T-helper 1 cell (primary cell): ENCODE measurements around the gene SEC14L5.
A peak's percentile ranks its signal among the peaks of the same experiment; 100 is the strongest.
"Not testable (repeated sequence)": the region's sequence is repeated elsewhere in the genome, so short reads cannot be mapped to it uniquely, and the experiment has no call there.

Source experiments
- DNase-seq, 5 donors: peaks; one replicate each; pipeline ENCODE4 v3.0.0-alpha.2; 2012 to 2020
- total RNA-seq, 4 donors: gene quantifications; one replicate each; lab custom pipeline; 2026; lab: John Stamatoyannopoulos, UW

Gene SEC14L5
- 0 reads per million in 4 donors for total RNA-seq

DNA sequence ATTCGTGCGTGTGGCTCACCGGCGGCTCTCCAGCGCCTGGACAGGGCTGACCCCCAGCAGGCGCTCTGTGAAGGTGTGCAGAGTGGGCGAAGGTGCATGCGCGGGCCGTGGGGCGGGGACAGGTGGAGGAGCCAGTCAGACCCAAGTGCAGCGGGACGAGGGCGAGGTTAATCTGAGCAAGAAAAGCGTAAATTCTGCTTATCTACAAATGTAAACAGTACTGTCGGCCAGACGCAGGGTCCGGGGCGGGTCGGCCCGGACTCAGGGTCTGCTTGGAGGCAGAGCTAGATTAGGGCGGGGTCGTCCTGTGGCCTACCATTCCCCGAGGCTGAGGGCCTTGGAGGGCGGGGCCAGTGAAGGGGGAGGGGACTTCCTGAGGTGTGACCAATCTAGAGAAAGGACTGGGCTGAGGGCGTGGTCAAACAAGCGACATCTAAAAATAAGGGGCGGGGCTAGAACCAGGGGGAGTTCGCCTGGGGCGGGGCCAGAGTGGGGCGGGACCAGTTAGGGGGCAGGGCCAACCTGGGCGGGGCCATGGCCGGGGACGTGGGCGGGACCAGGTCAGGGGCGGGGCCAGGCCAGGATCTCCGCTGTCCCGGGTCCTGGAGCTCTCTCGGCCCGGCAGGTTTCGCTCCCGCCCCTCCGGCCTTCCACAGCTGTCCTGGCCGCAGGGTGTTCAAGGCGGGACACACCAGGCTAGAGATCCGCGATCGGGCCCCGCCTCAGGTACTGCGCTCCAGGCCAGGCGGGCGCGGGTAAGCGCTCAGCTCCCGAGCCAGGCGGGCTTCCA is at the start of gene SEC14L5:
TSS of gene SEC14L5 (plus strand) at position 611 of the 790 bp plus-strand sequence. CDS start 994 bp downstream, outside the sequence.
- peak; percentile 77 to 91 (median 88) for DNase-seq

GRCh38 chr16:4908854-4909401 is 49.2 kb upstream of the SEC14L5 start:
- DNase-seq, result no peak

- DNase-seq, result no peak
Observed at GRCh38 chr16:4909825-4910224, 48.3 kb upstream of the SEC14L5 start.

DNA sequence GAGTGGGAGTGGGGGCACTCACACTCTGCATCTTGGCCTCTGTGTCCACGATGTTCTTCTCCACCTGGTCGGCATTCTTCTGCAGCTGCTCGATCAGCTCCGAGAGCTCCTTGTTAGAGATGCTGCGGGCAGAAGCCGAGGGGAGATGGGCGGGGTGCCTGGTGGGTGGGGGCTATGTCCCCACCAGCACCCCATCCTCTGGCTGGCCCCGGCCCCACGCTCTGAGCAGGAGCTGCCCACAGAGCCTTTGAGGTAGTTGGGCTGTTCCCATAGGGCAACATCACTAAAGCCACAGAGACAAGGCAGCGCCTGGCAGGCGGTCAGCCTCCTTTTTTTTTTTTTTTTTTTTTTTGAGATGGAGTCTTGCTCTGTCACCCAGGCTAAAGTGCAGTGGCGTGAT is 47.3 kb upstream of the SEC14L5 start:
- DNase-seq, result no peak

DNA sequence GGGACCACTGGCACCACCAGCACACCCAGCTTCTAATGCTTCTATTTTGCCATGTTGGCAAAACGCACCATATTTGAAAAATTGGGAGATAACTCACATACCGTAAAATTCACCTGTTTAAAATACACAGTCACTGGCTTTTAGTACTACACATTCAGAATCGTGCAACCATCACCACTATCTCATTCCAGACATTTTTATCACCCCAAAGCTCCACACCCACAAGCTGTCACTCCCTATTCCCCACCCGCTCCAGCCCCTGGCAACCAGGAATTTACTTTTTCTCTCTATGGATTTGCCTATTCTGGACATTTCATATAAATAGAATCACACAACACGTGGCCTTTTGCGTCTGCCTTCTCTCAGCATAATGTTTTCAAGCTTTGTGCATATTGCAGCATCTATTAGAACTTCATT is 46.2 kb upstream of the SEC14L5 start:
- no peak for DNase-seq

DNA sequence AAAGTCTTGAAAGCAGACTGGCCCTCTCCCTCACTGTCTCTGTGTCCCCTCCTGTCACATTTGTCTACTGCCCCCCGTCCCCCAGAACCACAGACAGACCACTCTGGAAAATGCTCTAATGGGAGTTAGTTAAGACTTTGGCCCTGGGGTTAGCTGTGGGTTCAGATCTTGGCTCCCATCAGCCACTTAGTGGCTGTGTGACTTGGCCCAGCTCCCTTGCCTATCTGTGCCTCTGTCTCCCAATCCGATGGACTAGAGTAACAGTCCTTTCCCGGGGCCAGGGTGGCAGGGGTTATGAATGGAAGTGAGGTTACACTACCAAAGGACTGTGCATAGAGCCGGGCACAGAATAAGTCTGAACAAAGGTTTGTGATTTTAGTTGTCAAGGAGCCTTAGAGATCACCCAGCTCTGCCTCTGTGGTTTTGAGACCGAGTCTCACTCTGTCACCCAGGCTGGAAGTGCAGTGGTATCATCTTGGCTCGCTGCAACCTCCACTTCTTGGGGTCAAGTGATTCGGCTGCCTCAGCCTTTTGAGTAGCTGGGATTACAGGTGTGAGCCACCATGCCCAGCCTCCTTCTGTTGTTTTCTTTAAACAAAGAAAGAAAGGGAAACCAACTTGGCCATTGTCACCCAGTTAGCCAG is 44.9 kb upstream of the SEC14L5 start:
- no peak for DNase-seq

- DNase-seq, result no peak
Observed at GRCh38 chr16:4913774-4914525, 44.2 kb upstream of the SEC14L5 start.

GRCh38 chr16:4914528-4915225 is 43.5 kb upstream of the SEC14L5 start:
- no peak for DNase-seq

DNA sequence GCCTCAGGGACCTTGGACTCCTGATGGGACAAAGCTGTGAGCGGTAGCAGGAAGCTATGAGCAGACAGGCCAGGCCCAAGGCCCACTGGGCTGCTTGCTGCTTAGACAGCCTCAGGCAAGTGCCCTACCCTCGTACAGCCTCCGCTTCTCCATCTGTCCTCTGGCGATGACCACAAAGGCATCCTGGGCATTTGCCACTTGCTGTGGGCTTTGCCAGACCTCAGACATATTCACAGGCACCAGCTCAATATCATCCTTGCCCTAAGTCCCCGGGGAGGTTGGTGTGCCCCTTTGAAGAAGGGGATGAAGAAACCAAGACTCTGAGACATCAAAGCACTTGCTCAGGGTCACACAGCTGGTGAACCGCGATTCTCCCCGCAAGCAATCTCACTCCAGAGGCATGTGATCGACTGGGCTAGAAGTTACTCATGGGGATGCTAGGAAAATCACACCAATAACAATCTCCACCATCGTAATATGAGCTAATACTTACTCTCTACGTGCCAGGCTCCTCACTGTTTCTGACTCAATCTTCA is 42.8 kb upstream of the SEC14L5 start:
- DNase-seq, result no peak

GRCh38 chr16:4917117-4917516 is 41.0 kb upstream of the SEC14L5 start:
- no peak for DNase-seq

DNA sequence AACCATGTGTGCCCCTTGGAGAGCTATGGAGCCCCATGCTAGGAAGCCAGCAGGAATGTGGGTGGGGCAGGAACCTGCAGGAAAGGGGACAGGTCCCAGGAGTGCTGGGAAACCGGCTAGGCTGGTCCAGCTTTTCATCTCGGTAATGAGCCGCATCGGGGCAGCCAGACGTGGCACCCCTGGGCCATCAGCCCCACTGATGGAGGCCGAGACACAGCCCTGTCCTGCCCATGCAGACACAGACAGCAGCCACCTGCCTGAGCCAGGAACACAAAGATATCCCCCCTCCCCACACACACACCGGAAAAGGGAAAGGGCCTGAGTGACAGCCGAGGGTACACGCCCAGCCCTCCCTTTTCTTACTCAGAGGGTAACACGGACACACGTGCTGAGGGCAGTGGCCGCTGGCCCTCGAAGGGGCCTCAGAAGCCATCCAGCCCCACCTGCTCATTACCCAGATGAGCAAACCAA is 39.3 kb upstream of the SEC14L5 start:
- DNase-seq, result no peak

GRCh38 chr16:4920826-4921225 is 37.3 kb upstream of the SEC14L5 start:
- no peak for DNase-seq

- no peak for DNase-seq
Observed at GRCh38 chr16:4922721-4923342, 35.3 kb upstream of the SEC14L5 start.

DNA sequence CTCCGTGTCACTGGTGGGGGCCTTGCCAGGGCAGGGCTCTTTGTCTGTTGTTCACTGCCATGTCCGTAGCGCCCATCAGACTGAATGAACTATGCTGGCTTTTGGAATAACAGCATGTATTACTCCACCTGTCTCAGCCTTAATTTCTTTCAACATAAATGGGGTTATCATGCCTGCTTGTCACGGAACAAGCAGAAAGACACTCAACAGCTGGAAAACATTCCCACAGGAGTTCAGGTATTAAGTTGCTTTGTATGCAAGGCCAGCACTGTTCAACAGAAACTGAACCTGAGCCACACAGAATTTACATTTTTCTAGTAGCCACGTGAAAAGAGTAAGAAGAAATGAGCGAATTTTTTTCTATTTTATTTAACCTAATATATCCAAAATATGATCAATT is 34.3 kb upstream of the SEC14L5 start:
- DNase-seq, result no peak

DNA sequence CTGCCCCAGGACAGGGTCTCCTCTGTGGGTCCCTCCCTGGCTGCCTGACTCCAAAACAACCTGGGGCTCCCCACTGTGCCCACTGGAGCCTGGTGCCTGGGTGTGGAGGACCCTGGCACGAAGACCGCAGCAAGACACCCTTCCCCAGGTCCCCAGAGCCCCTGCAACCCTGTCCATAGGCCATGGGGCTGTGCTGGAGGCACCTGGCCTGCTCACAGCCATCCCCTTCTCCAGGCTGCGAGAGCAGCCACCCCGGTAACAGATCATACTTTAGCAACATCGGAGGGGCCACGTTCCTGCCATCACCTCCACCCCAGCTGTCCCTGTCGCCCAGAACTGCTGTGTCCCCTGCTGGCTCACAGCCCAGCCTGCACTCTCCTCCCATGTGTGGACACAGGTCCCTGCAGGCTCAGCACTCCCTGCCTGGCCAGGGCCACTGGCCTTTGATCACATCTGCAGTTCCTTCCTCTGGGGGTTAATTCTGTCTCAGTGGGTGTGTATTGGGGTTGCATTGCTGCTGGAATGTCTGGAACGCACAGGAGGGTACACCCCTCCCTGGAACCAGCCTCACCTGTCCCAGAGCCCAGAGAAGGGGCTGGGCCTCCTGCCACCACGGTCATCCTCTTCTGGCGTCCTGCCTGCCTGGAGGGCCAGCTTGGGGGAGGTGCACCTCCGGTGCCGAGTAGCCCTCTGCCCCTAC is 33.4 kb upstream of the SEC14L5 start:
- DNase-seq, result no peak

DNA sequence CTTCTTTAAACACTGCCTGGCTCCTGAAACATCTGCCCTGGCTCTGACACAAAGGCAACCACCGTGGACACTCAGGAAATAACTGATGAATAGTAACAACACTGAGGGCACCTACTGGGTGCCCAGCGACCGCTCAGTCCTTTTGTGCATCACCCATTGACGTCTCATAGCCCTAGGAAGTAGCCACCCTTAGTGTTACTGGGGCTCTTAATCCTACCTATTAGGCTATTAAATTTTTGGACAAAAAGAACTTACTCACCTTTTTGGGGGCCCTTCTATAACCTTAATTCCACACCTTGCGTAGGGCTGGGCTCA is 32.9 kb upstream of the SEC14L5 start:
- DNase-seq, result no peak

DNA sequence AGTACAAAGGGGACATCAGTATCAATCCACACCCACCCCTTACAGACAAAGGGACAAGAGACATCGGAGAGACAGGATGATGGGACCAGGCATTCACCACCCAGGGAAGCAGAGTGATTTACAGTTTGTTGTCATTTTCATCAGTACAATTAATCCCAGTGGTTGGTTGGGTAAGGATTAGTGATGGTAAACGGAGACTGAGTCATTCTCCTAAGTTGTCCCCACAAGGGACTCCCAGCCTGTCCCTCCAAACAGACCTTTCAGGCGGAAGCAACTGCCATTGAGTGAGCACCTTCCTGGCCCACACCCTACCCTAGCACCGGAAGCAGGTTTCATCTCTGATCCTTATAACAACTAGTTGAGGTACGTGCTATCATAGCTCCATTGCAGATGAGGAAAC is 32.3 kb upstream of the SEC14L5 start:
- DNase-seq, result no peak

DNA sequence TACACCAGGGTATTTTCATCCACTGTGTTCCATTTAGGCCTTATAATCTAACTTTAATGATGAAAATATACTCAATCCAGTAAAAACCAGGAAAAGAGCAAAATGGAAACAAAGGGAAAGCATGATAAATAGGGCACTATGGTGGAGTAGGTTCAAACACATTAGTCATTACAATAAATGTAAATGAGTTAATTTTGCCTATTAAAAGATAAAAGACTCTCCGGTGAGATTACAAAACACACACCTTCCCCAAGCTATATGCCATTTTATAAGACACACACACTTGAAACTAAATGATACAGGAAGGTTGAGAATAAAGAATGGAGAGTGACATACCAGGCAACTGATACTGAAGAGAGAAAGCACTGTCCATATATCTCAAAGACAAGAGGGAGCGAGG is 31.2 kb upstream of the SEC14L5 start:
- no peak for DNase-seq

DNA sequence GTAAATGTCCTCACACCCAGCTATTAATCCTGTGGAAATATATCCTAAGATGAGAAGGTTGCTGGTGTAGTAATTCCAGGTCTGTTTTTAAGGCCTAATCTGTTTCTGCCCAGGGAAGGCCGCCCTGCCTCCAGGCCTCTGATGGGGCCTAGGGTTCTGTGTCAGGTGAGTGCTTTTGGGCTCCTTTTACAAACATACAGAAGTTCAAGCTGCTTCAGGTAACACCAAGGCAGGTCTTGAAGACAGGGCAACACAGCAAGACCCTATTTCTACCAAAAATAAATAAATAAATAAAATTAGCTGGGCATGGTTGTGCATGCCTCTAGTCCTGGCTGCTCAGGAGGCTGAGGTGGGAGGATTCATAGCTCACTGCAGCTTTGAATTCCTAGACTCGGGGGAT is 30.5 kb upstream of the SEC14L5 start:
- DNase-seq, result no peak

DNA sequence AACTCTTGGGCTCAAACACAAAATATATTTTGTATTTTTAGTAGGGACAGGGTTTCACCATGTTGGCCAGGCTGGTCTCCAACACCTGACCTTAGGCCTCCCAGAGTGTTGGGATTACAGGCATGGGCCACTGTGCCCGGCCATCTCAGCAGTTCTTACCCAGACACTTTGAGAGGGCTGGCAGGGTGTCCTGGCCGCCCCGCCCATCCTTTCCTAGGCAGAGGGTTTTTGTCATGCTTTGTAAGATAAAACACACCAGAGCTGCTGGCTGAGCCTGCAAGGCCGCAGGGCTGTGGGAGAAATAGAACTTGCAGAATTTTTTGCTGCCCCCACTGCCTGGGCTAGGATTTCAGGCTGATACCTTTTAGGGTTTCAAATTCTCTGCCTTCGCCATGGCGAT is 29.9 kb upstream of the SEC14L5 start:
- DNase-seq, result no peak

GRCh38 chr16:4929619-4930018 is 28.5 kb upstream of the SEC14L5 start:
- DNase-seq, result not testable (repeated sequence)
